ENCODE measurements around the gene CDKAL1.
"Not testable (repeated sequence)": the region's sequence is repeated elsewhere in the genome, so short reads cannot be mapped to it uniquely, and the experiment has no call there.

The CDKAL1 gene

GRCh38 chr6:20747991-20748390, 213.7 kb downstream of the CDKAL1 start:
- Histone ChIP-seq H3K36me3 (replicated peaks; ENCODE audit: low read depth, low read length) (no peaks in the 10 kb centered on the region), H3K27ac (ENCODE audit: low read length) (no peak overlapping the region), H4K20me1 (ENCODE audit: insufficient read depth, low read length) (no peaks in the 10 kb centered on the region), H3K4me3 (ENCODE audit: low read length) (no peak overlapping the region), H3K4me2 (ENCODE audit: low read length) (peak overlapping the region; percentile 90; the same call in 1 of the 2 replicates), H2AFZ (ENCODE audit: low read depth, low read length) (no peak overlapping the region), H3K9ac (ENCODE audit: low read length) (no peak overlapping the region), H3K9me3 (ENCODE audit: insufficient read depth, low read length) (no peaks in the 10 kb centered on the region), H3K4me1 (ENCODE audit: low read length) (peaks cover 44% of the 10 kb centered on the region), H3K27me3 (ENCODE audit: low read depth, low read length) (no peaks in the 10 kb centered on the region), H3K79me2 (ENCODE audit: low read length) (peaks cover 4% of the 10 kb centered on the region; the same call in 1 of the 2 replicates)
- no peak for TF ChIP-seq EZH2phosphoT487 (IDR thresholded peaks at IDR 0.05; ENCODE audit: low read depth)
- TF ChIP-seq CTCF (IDR thresholded peaks at IDR 0.05; ENCODE audit: low read depth, low read length), result no peak

GRCh38 chr6:20751293-20751935, 217.2 kb downstream of the CDKAL1 start:
- no peak overlapping the region for H3K4me2 ChIP-seq (ENCODE audit: low read length)
- no peaks in the 10 kb centered on the region for H3K9me3 ChIP-seq (ENCODE audit: insufficient read depth, low read length)
- H3K36me3 ChIP-seq (replicated peaks; ENCODE audit: low read depth, low read length), result no peaks in the 10 kb centered on the region
- no peak overlapping the region for H3K27ac ChIP-seq (ENCODE audit: low read length)
- no peak for TF ChIP-seq EZH2phosphoT487 (IDR thresholded peaks at IDR 0.05; ENCODE audit: low read depth)
- TF ChIP-seq CTCF (IDR thresholded peaks at IDR 0.05; ENCODE audit: low read depth, low read length), result no peak
- H2AFZ ChIP-seq (ENCODE audit: low read depth, low read length), result no peak overlapping the region
- no peaks in the 10 kb centered on the region for H4K20me1 ChIP-seq (ENCODE audit: insufficient read depth, low read length)
- H3K79me2 ChIP-seq (ENCODE audit: low read length), result peaks cover 4% of the 10 kb centered on the region; the same call in 1 of the 2 replicates
- H3K4me3 ChIP-seq (ENCODE audit: low read length), result no peak overlapping the region
- H3K4me1 ChIP-seq (ENCODE audit: low read length), result peaks cover 16% of the 10 kb centered on the region
- no peak overlapping the region for H3K9ac ChIP-seq (ENCODE audit: low read length)
- H3K27me3 ChIP-seq (ENCODE audit: low read depth, low read length), result no peaks in the 10 kb centered on the region

GRCh38 chr6:20755631-20756030, 221.4 kb downstream of the CDKAL1 start:
- H3K4me2 ChIP-seq (ENCODE audit: low read length), result no peak overlapping the region
- TF ChIP-seq CTCF (IDR thresholded peaks at IDR 0.05; ENCODE audit: low read depth, low read length) (no peak), EZH2phosphoT487 (IDR thresholded peaks at IDR 0.05; ENCODE audit: low read depth) (no peak)
- H3K27ac ChIP-seq (ENCODE audit: low read length), result no peak overlapping the region
- H3K4me1 ChIP-seq (ENCODE audit: low read length), result no peaks in the 10 kb centered on the region
- no peak overlapping the region for H2AFZ ChIP-seq (ENCODE audit: low read depth, low read length)
- no peaks in the 10 kb centered on the region for H3K79me2 ChIP-seq (ENCODE audit: low read length)
- no peak overlapping the region for H3K4me3 ChIP-seq (ENCODE audit: low read length)
- H3K9ac ChIP-seq (ENCODE audit: low read length), result no peak overlapping the region
- H4K20me1 ChIP-seq (ENCODE audit: insufficient read depth, low read length), result no peaks in the 10 kb centered on the region
- no peaks in the 10 kb centered on the region for H3K9me3 ChIP-seq (ENCODE audit: insufficient read depth, low read length)
- H3K36me3 ChIP-seq (replicated peaks; ENCODE audit: low read depth, low read length), result no peaks in the 10 kb centered on the region
- no peaks in the 10 kb centered on the region for H3K27me3 ChIP-seq (ENCODE audit: low read depth, low read length)

GRCh38 chr6:20756584-20757147, 222.4 kb downstream of the CDKAL1 start:
- H3K4me3 ChIP-seq (ENCODE audit: low read length); H3K36me3 ChIP-seq (replicated peaks; ENCODE audit: low read depth, low read length); H4K20me1 ChIP-seq (ENCODE audit: insufficient read depth, low read length); H3K79me2 ChIP-seq (ENCODE audit: low read length); H2AFZ ChIP-seq (ENCODE audit: low read depth, low read length); H3K27me3 ChIP-seq (ENCODE audit: low read depth, low read length); H3K4me1 ChIP-seq (ENCODE audit: low read length); H3K4me2 ChIP-seq (ENCODE audit: low read length); H3K9me3 ChIP-seq (ENCODE audit: insufficient read depth, low read length); H3K27ac ChIP-seq (ENCODE audit: low read length); H3K9ac ChIP-seq (ENCODE audit: low read length): not testable (repeated sequence)
